CD8-positive, alpha-beta memory T cell (primary cell): Measurements from ENCODE around the gene GALM. TPM values are rescaled to one million over a fixed set of nuclear protein-coding genes. Genes with fewer than 3 reads are reported as not detected.
"Not testable (repeated sequence)": the region's sequence is repeated elsewhere in the genome, so short reads cannot be mapped to it uniquely, and the experiment has no call there.

ENCODE experiments used
- CTCF ChIA-PET: fragments of 350-600 bp; sonication (Branson Sonifier 250); formaldehyde crosslinking; loops from one replicate; lab custom pipeline; 2021; ENCODE audit warnings: antibody characterized with exemption; lab: Charles Lee
- POLR2A ChIA-PET: fragments of 350-600 bp; sonication (Branson Sonifier 250); formaldehyde crosslinking; loops from one replicate; lab custom pipeline; 2021; ENCODE audit warnings: antibody characterized with exemption; lab: Charles Lee
- DNase-seq, 5 donors: peaks; one replicate each; pipeline versions ENCODE4 v3.0.0 to v3.0.0-alpha.2; 2020 to 2022; ENCODE audit warnings: mixed read lengths in 1 of 5
- H3K27ac ChIP-seq: one replicate; pipeline ENCODE4 v1.7.0; 2013; ENCODE audit warnings: low read depth, mild to moderate bottlenecking, low read length, moderate library complexity
- H3K27me3 ChIP-seq: 2 replicates; pipeline ENCODE4 v1.7.0; 2013; ENCODE audit warnings: low read length, mild to moderate bottlenecking; ENCODE audit not compliant: insufficient read depth, poor library complexity, severe bottlenecking
- H3K36me3 ChIP-seq: 2 replicates; pipeline ENCODE4 v1.7.0; 2013; ENCODE audit warnings: mild to moderate bottlenecking, low read length, moderate library complexity; ENCODE audit not compliant: insufficient read depth
- H3K4me1 ChIP-seq: 2 replicates; pipeline ENCODE4 v1.7.0; 2013; ENCODE audit warnings: mild to moderate bottlenecking, low read length, moderate library complexity; ENCODE audit not compliant: insufficient read depth
- H3K4me3 ChIP-seq: 2 replicates; pipeline ENCODE4 v1.7.0; 2013; ENCODE audit warnings: mild to moderate bottlenecking, low read length
- H3K9me3 ChIP-seq: 2 replicates; pipeline ENCODE4 v1.7.0; 2013; ENCODE audit warnings: mild to moderate bottlenecking, low read length
- H3K27ac Mint-ChIP-seq, 8 donors: one replicate each; pipeline ENCODE4 v1.8.0; 2020 to 2021; ENCODE audit warnings: mixed read lengths in 8 of 8, mild to moderate bottlenecking in 6 of 8, inconsistent platforms in 3 of 8, moderate library complexity in 3 of 8
- H3K27me3 Mint-ChIP-seq, 2 donors: one replicate each; pipeline ENCODE4 v1.8.0; 2020 to 2021; ENCODE audit warnings: mixed read lengths in 2 of 2, mild to moderate bottlenecking in 1 of 2, moderate library complexity in 1 of 2
- H3K36me3 Mint-ChIP-seq, 3 donors: one replicate each; pipeline ENCODE4 v1.8.0; 2020 to 2021; ENCODE audit warnings: mixed read lengths in 3 of 3, inconsistent platforms in 1 of 3, mild to moderate bottlenecking in 1 of 3
- H3K4me1 Mint-ChIP-seq, 3 donors: one replicate each; pipeline ENCODE4 v1.8.0; 2020 to 2021; ENCODE audit warnings: mixed read lengths in 3 of 3, inconsistent platforms in 1 of 3, mild to moderate bottlenecking in 1 of 3
- H3K4me3 Mint-ChIP-seq, 7 donors: one replicate each; pipeline ENCODE4 v1.8.0; 2020 to 2021; ENCODE audit warnings: mixed read lengths in 7 of 7, mild to moderate bottlenecking in 6 of 7, moderate library complexity in 4 of 7, inconsistent platforms in 2 of 7
- H3K9me3 Mint-ChIP-seq, 5 donors: one replicate each; pipeline ENCODE4 v1.8.0; 2020 to 2022; ENCODE audit warnings: mixed read lengths in 5 of 5, mild to moderate bottlenecking in 3 of 5, moderate library complexity in 2 of 5, inconsistent platforms in 1 of 5
- polyA plus RNA-seq: library from polyadenylated mRNA; unstranded; fragments of 300-500 nt; fragmentation: Illumina TruSeq; gene quantifications from one replicate; pipeline ENCODE4 v1.2.3, GENCODE V29; 2021
- total RNA-seq, 2 experiments: library from RNA; stranded (reverse); gene quantifications; one replicate each; pipeline ENCODE4 v1.2.3, GENCODE V29; 2021

Gene GALM
- total and polyA plus RNA-seq, 3 experiments from 2014 or later = 51.4 to 109 (median 107) TPM

DNA sequence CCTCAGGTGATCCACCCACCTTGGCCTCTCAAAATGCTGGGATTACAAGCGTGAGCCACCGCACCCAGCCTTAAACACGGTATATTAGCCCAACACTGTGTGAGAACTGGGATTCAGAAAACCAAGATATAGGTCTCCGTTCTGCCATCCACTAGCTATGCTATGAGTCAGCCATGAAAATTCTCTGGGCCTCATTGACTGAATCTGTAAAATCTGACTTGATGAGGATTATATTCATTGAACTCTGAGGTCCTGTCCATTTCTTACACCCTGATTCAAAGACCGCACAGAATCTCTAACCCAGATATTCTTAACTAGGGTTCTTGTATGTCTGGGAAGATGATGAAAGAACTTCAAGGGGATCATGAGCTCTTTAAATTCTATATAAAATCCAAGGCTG is 37.4 kb downstream of the GALM start:
- H3K27me3 Mint-ChIP-seq, H3K27ac ChIP-seq, H3K9me3 Mint-ChIP-seq, H3K36me3 ChIP-seq, DNase-seq, H3K9me3 ChIP-seq, H3K27me3 ChIP-seq, H3K4me3 Mint-ChIP-seq, H3K4me3 ChIP-seq: not testable (repeated sequence)
- ChIA-PET CTCF (interaction anchor here (0.5 to 2.4 kb wide), 6 partner anchors 10 to 168 kb away, joined by 3 to 9 read pairs (median 4); no protein-coding TSS in a partner anchor), POLR2A (interaction anchor here (0.5 to 0.8 kb wide), 2 partner anchors 36 to 51 kb away, joined by 4 to 5 read pairs; no protein-coding TSS in a partner anchor)
- H3K36me3 Mint-ChIP-seq = peaks cover 13 to 42% (median 14%) of the 10 kb centered on the region in 3 donors
- peak overlapping the region; percentile 15 to 82 (median 74) for H3K27ac Mint-ChIP-seq
- peaks cover 58 to 73% (median 73%) of the 10 kb centered on the region in 3 donors for H3K4me1 Mint-ChIP-seq
- H3K4me1 ChIP-seq = peaks cover 24% of the 10 kb centered on the region

DNA sequence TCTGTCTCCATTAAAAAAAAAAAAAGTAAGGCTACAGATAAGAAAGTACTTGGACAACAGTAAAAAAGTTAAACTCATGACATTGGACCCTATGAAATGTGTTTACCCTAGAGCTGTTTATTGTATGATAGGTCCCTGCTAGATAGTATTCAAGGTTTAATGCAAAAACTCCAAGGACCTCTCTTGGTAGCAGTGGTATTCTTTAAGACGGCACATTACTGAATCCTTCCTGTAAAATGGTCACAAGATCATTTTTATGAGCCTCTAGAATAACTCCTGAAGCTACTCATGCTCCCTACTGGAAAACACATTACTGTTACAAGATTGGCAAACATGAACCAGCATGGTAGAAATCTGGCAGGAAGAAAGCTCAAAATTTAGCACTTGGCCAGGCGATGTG is 38.8 kb downstream of the GALM start:
- no peaks in the 10 kb centered on the region for H3K27me3 Mint-ChIP-seq
- no peak overlapping the region for H3K27ac ChIP-seq
- H3K27me3 ChIP-seq = no peaks in the 10 kb centered on the region
- H3K4me3 Mint-ChIP-seq = no peak overlapping the region
- peaks cover 0 to 8% (median 3%) of the 10 kb centered on the region in 5 donors for H3K9me3 Mint-ChIP-seq
- H3K4me1 Mint-ChIP-seq = peaks cover 64 to 77% (median 77%) of the 10 kb centered on the region in 3 donors
- H3K27ac Mint-ChIP-seq = peak overlapping the region in 7 of 8 donors; percentile 64 to 86 (median 77)
- H3K4me1 ChIP-seq = peaks cover 33% of the 10 kb centered on the region
- no peak for DNase-seq
- no peak overlapping the region for H3K4me3 ChIP-seq
- peaks cover 13 to 41% (median 14%) of the 10 kb centered on the region in 3 donors for H3K36me3 Mint-ChIP-seq
- ChIA-PET CTCF (interaction anchor here (1.2 to 2.4 kb wide), 7 partner anchors 9 to 123 kb away, joined by 3 to 9 read pairs (median 4); no protein-coding TSS in a partner anchor), POLR2A (interaction anchor here (1.7 kb wide), 1 partner anchor 47 kb away, joined by 4 read pairs; the partner anchor contains the start of gene SRSF7)
- H3K9me3 ChIP-seq = no peaks in the 10 kb centered on the region
- no peaks in the 10 kb centered on the region for H3K36me3 ChIP-seq

DNA sequence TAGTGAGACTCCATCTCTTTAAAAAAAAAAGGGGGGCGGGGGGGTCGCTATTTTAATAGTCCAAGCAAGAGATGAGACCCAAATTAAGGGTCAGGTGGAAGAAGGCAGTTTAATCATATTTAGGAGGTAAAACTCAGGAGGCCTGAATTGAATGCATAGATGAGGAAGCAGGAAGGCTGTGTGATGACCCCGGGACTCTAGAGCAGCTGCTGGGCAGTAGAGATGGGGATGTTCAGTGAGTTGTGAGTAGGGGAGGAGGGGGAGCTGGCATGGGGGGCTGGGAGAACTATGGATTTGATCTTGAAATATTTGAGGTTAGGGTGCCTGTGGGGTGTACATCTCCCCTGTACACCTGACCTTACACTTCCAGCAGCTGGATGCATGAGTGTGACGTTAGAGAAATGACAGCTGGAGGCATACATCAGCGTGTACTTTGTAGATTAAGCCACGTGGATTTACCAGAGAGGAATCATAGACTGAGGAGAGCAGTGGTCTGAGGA is 41.0 kb downstream of the GALM start:
- ChIA-PET CTCF (interaction anchor here (0.9 to 1.3 kb wide), 2 partner anchors 15 to 34 kb away, joined by 3 read pairs; no protein-coding TSS in a partner anchor), POLR2A (no interaction called here)
- H3K4me3 ChIP-seq = no peak overlapping the region
- peaks cover 11 to 37% (median 14%) of the 10 kb centered on the region in 3 donors for H3K36me3 Mint-ChIP-seq
- H3K27ac Mint-ChIP-seq = peak overlapping the region; percentile 4 to 95 (median 70)
- peaks cover 61 to 75% (median 73%) of the 10 kb centered on the region in 3 donors for H3K4me1 Mint-ChIP-seq
- H3K27ac ChIP-seq = no peak overlapping the region
- DNase-seq = no peak
- peak overlapping the region in 2 of 7 donors; percentile 57 to 72 for H3K4me3 Mint-ChIP-seq
- no peaks in the 10 kb centered on the region for H3K9me3 ChIP-seq
- peaks cover 33% of the 10 kb centered on the region for H3K4me1 ChIP-seq
- no peaks in the 10 kb centered on the region for H3K27me3 ChIP-seq
- H3K27me3 Mint-ChIP-seq = no peaks in the 10 kb centered on the region
- H3K36me3 ChIP-seq = peaks cover 4% of the 10 kb centered on the region
- peaks cover 0 to 3% (median 2%) of the 10 kb centered on the region in 5 donors for H3K9me3 Mint-ChIP-seq

DNA sequence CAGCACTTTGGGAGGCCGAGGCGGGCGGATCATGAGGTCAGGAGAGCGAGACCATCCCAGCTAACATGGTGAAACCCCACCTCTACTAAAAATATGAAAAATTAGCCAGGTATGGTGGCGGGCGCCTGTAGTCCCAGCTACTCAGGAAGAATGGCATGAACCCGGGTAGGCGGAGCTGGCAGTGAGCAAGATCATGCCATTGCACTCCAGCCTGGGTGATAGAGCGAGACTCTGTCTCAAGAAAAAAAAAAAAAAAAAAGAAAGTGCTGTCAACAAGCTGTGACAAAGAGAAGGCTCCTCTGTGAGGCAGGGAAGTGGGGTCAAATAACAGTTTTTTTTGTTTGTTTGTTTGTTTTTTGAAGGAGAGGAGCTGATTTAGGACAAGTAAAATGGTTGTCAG is 42.6 kb downstream of the GALM start:
- H3K9me3 Mint-ChIP-seq, H3K36me3 ChIP-seq, H3K9me3 ChIP-seq, DNase-seq, H3K27me3 Mint-ChIP-seq, H3K27ac ChIP-seq, H3K27me3 ChIP-seq, H3K4me3 ChIP-seq: not testable (repeated sequence)
- ChIA-PET CTCF (interaction anchor here (0.7 to 2.2 kb wide), 10 partner anchors 10 to 126 kb away, joined by 3 to 11 read pairs (median 4); partner anchors contain the start of genes GALM and HNRNPLL), POLR2A (interaction anchor here (0.6 to 2.0 kb wide), 5 partner anchors 10 to 107 kb away, joined by 3 to 12 read pairs (median 5); partner anchors contain the start of gene HNRNPLL)
- Mint-ChIP-seq H3K36me3 (peaks cover 11 to 46% (median 11%) of the 10 kb centered on the region in 3 donors), H3K27ac (peak overlapping the region; percentile 92 to 99 (median 96)), H3K4me1 (peaks cover 62 to 80% (median 71%) of the 10 kb centered on the region in 3 donors), H3K4me3 (peak overlapping the region; percentile 68 to 81 (median 77))
- peaks cover 34% of the 10 kb centered on the region for H3K4me1 ChIP-seq

DNA sequence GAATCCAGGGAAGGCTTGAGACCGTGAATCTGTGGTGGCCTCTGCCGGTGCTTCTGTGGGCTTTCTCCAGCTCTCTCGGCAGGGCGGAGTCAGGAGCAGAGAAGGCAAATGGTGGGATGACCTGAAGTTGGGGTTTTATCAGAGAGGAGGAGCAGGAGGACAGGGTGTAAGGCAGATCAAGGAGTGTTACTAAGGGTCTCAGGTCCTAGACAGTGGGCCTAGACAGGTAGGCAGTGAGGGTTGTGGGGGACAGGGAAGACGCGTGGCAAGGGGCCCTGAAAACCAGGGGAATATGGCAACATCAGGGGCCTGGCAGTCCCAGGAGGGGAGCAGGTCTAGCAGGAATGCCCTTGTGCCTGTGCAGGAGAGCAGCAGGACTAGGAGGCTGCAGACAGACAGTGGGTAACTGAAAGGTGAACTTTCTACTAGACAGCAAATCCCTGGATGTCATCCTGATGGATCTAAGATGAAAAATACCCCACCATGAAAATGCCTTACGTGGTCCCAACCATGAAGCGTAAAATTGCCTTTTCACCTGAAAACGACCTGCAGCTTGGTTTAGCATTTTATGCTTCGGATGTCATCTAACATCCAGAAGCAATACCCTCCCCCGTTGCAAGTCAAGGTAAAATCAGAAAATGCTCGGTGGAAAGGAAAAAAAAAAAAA is 43.1 kb downstream of the GALM start:
- DNase-seq = no peak
- Histone ChIP-seq H3K27me3 (no peaks in the 10 kb centered on the region), H3K4me1 (peaks cover 34% of the 10 kb centered on the region), H3K4me3 (peak overlapping the region; percentile 40), H3K27ac (no peak overlapping the region), H3K9me3 (no peaks in the 10 kb centered on the region), H3K36me3 (peaks cover 4% of the 10 kb centered on the region)
- Mint-ChIP-seq H3K36me3 (peaks cover 11 to 47% (median 11%) of the 10 kb centered on the region in 3 donors), H3K4me3 (peak overlapping the region; percentile 68 to 81 (median 77)), H3K4me1 (peaks cover 63 to 84% (median 74%) of the 10 kb centered on the region in 3 donors), H3K27me3 (no peaks in the 10 kb centered on the region), H3K9me3 (peaks cover 0 to 3% (median 0%) of the 10 kb centered on the region in 5 donors), H3K27ac (peak overlapping the region; percentile 92 to 99 (median 96))
- CTCF ChIA-PET = interaction anchor here (0.7 to 2.2 kb wide), 12 partner anchors 8 to 127 kb away, joined by 3 to 11 read pairs (median 4); partner anchors contain the start of genes GALM and HNRNPLL
- POLR2A ChIA-PET = interaction anchor here (0.6 to 2.0 kb wide), 7 partner anchors 8 to 107 kb away, joined by 3 to 12 read pairs (median 5); partner anchors contain the start of genes GALM and HNRNPLL

DNA sequence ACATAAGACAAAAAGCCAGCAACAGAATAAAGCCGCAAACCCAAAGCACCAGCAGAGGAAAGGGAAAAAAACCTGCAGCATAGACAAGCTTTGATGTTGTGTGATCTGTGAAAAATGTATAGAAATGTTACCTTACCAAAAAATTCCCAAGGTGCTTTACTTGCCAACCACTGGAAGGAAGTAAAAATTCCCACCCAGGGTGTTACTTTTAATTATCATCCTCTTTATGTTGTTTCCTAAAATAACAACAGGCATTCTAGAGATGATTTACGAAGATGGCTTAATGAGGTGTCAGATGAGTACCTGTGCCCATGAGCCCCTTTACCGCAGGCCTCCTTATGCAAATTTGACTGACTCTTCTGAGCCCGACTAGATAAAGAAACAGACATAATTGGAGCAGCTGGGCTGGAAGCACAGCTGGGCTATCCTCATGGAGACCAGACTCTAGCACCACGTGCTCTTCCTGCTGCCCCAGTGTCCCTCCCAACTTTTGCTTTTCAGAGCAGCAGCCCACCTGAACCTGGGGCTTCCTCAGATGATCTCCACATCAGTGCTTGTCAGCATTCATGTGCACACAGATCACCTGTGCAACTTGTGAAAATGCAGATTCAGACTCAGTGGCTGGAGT is 43.8 kb downstream of the GALM start:
- Histone ChIP-seq H3K27me3 (no peaks in the 10 kb centered on the region), H3K9me3 (no peaks in the 10 kb centered on the region), H3K36me3 (peaks cover 4% of the 10 kb centered on the region), H3K4me1 (peaks cover 34% of the 10 kb centered on the region), H3K27ac (peak overlapping the region; percentile 32), H3K4me3 (peak overlapping the region; percentile 40)
- peak in 4 of 5 donors; percentile 36 to 80 (median 68) for DNase-seq
- Mint-ChIP-seq H3K27me3 (no peaks in the 10 kb centered on the region), H3K4me1 (peaks cover 64 to 86% (median 76%) of the 10 kb centered on the region in 3 donors), H3K4me3 (peak overlapping the region; percentile 68 to 81 (median 77)), H3K27ac (peak overlapping the region; percentile 92 to 99 (median 96)), H3K9me3 (peaks cover 0 to 3% (median 0%) of the 10 kb centered on the region in 5 donors), H3K36me3 (peaks cover 11 to 46% (median 13%) of the 10 kb centered on the region in 3 donors)
- ChIA-PET CTCF (interaction anchor here (0.9 to 2.2 kb wide), 6 partner anchors 9 to 128 kb away, joined by 3 to 8 read pairs (median 4); no protein-coding TSS in a partner anchor), POLR2A (interaction anchor here (0.6 to 2.0 kb wide), 8 partner anchors 9 to 108 kb away, joined by 3 to 12 read pairs (median 6); partner anchors contain the start of genes GALM and HNRNPLL)

DNA sequence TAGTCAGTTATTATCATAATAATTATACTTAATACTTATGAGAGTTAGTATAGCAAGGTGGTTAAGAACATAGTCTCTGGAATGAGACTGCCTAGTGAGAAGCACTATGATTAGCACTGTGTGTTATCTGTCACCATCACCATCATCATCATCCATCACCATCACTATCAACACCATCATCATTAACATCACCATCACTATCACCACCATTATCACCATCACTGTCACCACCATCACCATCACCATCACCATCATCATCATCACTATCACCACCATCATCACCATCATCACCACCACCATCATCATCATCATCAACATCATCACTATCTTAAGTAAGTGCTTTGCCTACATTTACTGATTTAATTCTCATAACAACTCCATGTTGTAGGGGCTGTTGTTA is 45.6 kb downstream of the GALM start:
- Mint-ChIP-seq H3K4me3 (peak overlapping the region in 2 of 7 donors; percentile 42 to 43), H3K9me3 (peaks cover 0 to 3% (median 0%) of the 10 kb centered on the region in 5 donors), H3K27ac (peak overlapping the region; percentile 1 to 99 (median 84)), H3K36me3 (peaks cover 9 to 50% (median 12%) of the 10 kb centered on the region in 3 donors), H3K27me3 (no peaks in the 10 kb centered on the region), H3K4me1 (peaks cover 63 to 93% (median 82%) of the 10 kb centered on the region in 3 donors)
- CTCF ChIA-PET = no interaction called here
- Histone ChIP-seq H3K4me1 (peaks cover 34% of the 10 kb centered on the region), H3K27me3 (no peaks in the 10 kb centered on the region), H3K36me3 (peaks cover 4% of the 10 kb centered on the region), H3K9me3 (no peaks in the 10 kb centered on the region), H3K27ac (no peak overlapping the region), H3K4me3 (no peak overlapping the region)
- no peak for DNase-seq
- POLR2A ChIA-PET = no interaction called here
